Stimulated activated CD8-positive, alpha-beta memory T cell treated with anti-CD3 and anti-CD28 coated beads, Interleukin-15, amount 100 ng/mL, for 48 hours (primary cell): ENCODE data around the gene INTS3.
"Not testable (repeated sequence)": the region's sequence is repeated elsewhere in the genome, so short reads cannot be mapped to it uniquely, and the experiment has no call there.

Experiments
- DNase-seq, 2 donors: peaks; one replicate each; pipeline ENCODE4 v3.0.0-alpha.2; 2020; ENCODE audit warnings: low read depth in 2 of 2

Gene INTS3

DNA sequence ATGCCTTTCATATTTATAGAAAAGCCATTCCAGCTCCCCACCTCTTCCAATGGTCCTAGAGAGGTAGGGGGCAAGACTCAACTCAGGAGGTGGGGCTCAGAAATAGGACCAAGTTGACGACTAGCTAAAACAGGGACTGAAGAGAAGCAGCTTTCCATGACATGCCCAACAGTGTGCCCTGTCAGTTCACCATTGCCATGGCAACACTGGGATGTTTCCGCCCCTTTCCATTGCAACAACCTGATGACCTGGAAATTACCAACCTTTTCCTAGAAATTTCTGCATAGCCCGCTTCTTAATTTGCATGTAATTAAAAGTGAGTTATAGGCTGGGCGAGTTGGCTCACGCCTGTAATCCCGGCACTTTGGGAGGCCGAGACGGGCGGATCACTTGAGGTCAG is 22.4 kb upstream of the INTS3 start:
- no peak for DNase-seq

DNA sequence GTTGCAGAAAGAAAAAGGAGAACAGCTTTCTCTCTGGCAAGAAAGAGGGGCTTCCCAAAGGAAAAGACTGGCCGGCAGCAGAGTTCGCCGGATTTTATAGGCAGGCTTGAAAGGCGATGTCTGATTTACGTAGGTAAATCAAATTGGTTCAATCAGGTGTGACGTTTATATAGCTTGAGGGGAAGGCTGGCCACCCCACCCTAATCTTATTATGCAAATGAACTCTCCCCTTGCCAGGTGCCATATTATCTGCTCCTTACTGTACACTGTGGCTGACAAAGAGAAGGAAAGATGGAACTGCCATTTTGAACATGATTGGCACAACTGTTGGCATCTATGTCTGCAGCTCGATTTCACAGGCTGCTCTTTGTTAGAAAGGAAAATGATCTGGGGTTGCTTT is 16.8 kb upstream of the INTS3 start:
- DNase-seq, result no peak

DNA sequence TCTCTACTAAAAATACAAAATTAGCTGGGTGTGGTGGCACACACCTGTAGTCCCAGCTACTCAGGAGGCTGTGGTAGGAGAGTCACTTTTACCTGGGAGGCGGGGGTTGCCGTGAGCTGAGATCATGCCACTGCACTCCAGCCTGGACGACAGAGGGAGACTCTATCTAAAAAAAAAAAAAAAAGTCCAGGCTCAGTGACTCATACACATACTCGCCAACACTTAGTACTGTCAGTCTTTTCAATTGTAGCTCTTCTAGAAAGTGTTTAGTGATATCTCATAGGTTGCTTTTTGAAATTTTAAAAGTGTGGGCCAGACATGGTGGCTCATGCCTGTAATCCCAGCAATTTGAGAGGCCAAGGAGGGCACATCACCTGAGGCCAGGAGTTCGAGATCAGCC is 11.6 kb upstream of the INTS3 start:
- DNase-seq, result not testable (repeated sequence)

DNA sequence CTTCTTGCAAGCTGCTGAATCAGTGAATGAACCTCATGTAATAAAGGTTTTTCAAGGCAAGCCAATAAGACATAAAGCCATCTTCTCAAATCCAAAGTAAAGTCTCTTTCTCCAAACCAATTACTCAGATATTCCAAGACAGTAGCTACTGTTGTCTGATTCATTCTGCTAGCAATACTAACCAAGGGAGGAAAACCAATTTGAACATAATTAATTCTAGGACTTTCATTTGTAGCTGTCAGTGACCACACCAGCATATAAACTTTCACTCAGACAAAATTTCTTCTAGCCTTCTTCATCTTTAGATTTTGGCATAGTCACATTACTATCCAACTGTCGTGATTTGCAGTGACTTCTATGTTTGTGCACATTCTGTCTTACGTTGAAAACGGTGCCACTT is 10.5 kb upstream of the INTS3 start:
- DNase-seq, result no peak

DNA sequence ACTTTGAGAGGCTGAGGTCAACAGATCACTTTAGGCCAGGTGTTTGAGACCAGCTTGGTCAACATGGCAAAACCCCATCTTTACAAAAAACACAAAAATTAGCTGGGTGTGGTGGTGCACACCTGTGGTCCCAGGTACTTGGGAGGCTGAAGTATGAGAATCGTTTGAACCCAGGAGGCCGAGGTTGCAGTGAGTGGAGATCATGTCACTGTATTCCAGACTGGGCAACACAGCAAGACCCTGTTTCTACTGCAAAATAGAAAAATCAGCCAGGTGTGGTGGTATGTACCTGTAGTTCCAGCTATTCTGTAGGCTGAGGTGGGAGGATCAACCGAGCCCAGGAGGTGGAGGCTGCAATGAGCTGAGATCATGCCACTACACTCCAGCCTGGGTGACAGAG is 4.2 kb upstream of the INTS3 start:
- no peak for DNase-seq

DNA sequence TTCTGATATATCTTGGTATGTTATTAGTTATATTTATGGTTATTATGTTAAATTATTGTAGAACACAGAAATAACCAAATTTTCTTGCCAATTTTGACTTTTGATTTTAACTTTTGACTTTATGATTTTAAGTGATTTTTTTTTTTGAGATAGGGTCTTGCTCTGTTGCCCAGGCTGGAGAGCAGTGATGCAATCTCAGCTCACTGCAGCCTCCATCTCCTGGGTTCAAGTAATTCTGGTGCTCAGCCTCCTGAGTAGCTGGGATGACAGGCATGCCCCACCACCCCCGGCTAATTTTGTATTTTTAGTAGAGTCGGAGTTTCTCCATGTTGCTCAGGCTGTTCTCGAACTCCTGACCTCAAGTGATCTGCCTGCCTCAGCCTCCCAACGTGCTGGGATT is 3.2 kb upstream of the INTS3 start:
- not testable (repeated sequence) for DNase-seq

DNA sequence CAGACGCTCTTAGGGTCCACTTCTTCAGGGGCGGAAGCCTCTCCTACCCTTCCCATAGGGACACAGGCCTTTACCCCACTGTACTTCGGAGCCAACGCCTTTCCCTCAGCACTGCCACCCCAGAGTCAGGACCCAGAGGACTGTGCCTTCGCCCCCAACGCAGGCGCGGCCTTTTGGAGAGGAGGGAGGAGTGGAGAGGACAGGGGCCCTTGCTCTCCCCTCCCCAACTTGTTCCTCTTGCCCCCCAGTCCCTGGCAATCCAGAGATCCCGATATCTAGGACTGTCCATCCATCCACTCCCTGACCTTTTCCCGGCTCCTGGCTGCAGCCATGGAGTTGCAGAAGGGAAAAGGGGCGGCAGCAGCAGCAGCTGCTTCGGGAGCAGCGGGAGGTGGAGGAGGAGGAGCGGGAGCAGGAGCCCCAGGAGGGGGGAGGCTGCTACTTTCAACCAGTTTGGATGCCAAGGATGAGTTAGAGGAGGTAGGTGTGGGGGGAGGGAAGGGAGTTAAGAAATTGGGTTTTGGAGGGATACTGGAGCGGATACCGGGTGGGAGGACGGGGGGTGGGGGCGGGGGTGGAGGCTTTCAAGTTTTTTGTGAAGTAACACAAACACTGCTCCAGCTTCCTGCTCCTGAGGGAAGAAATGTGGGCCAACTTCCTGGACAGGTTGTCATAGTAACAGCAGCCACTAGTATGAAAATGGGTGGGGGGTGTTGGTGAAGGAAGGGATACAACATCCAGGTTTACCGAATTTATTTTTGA is 636 bp downstream of the INTS3 start:
- DNase-seq, result peak in 1 of 2 donors; percentile 8

DNA sequence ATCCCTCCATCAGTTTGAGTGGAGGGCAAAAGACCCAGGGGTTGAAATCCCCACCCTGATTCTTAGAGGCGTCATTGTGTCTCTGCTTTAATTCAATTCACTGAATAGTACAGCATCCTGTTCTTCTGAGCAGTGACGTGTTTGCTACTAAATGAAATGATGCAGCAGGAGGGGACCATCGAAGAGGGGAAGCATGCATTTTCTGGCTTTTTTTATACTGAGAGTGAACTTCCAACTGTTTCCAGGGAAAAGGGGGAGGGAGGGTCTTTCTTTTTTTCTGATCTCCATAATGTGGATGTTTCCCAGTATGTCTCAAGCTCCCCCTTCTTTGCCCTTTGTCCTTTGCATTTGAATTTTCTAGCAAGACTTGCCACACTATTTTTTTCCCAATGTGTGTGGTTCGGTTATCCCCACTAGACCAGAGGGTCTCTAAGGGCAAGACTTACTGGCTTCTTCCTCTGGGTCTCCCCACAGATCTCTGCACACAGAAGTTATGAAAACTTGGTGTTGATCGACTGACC is 2.7 kb downstream of the INTS3 start:
- DNase-seq, result no peak

DNA sequence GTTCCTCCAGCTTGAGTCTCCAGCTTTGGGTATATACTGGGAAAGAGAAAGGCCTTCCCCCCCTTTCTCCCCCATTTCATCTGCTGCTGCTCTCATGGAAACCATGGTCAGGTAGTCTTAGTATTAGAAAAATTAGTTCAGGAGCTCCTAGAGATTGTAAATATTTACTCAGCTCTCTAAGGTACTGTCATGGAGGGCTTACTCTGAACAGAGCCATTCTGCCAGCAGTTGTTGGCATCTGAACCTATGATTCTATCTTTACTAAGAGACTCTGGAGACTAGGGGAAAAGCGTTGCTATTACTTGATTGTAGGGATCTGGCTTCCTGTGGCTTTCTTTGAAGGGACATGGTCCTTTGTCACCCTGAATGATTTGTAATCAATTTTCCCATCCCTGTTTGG is 6.1 kb downstream of the INTS3 start:
- no peak for DNase-seq

DNA sequence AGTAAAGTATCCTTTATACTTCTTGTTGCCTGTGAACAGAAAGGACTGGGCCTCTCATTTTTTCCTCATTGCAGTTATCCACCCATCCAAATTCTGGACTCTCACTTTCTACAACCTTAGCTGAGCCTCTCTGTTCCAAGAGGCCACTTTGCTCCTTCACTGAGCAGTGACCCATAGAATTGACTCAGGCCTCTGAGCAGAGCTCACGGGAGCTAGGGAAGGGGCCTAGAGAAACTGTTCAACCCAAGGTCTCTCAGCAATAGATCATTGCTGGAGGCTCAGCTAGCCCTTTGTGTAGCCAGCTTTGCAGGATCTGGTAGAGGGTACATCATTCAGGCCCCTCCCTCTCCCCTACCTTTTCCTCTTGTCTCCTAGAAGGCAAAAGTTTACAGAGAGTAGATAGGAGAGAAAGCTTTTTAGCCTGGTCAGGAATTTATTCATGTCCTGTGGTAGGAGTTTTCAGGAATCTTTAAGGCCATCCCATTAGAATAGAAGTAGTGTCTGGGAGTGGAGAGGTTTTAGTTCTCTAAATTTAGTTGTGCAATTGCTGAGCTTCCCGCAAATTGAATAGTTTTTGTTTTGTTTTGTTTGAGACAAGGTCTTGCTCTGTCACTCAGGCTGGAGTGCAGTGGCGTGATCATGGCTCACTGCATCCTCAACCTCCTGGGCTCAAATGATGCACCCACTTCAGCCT is 6.7 kb downstream of the INTS3 start:
- no peak for DNase-seq

DNA sequence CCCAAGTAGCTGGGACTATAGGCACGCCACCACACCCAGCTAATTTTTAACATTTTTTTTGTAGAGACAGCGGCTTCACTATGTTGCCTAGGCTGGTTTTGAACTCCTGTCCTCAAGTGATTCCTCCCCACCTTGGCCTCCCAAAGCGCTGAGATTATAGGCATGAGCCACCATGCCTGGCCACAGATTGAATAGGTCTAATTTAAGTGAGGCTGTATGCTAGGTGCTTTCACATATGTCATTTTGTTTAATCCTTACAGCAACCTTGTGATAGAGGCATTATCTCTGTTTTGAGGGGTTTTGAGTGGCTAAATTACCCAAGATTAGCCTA is 7.2 kb downstream of the INTS3 start:
- DNase-seq, result no peak

DNA sequence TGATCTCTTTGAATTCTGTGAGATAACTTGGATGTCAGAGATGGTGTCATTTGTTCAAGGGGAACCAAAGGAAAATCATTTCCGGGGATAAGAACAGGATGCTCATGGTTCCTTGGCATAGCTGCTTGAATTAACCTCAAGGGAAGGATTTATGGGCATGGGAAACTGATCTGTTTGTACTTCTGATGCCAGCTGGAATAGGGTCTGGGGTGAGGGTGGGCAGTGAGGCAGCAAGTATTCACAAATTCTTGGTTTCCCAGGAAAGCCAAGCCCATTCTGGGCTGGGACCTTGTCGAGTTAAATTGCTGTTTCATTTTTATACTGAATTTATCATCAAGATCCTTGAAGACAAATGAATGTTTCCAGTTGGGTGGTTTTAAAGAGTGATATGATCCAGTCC is 14.1 kb downstream of the INTS3 start:
- no peak for DNase-seq

DNA sequence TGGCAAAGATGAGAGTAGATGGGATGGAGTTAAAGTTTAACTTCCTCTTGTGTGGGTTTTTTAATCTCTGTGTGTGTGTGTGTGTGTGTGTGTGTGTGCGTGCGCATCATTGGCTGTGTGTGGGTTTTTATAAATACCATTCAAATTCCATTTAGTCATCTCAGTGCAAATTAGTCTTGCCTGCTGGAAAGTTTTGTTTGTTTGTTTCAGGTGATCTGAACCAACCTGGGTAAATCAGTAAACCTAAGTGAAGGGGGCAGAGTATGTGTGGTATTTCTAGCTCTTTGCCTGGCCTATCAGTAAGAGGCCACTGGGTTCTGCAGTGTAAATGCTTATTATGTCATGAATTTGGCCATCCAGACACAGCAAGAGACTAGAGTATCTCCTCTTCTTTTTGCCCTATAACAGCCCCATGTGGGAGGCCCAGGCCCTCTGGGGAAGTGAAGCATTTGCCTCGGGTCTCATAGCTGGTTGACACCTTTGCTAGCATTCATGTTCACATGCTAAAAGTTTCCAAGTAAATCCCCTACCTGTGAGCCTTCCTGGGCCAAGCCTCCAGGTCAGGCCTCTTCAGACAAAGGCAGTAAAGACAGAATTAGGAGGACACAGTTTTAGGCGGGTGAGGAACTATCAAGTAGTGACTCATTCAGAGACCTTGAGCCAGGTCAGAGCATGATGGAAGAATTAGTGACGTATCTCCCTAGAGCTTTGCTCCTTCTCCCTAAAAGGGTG is 14.7 kb downstream of the INTS3 start:
- no peak for DNase-seq

DNA sequence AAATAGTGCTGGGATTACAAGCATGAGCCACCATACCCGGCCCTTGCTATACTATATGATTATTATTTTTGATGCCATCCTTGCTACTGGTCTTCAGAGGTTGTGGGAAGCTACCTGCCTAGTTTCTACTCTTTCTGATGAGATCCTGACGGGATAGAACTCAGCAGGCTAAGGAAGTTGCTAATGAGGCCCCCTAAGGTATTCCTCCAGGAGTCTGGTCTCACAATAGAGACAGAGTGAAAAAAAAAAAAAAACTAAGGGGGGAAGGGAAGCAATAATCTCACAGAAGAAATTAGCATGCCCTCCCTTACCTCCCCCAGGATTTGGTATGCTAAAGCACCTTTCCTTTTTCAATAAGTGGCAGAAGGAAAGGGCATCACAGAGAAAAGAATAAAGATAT is 17.6 kb downstream of the INTS3 start:
- DNase-seq, result no peak

DNA sequence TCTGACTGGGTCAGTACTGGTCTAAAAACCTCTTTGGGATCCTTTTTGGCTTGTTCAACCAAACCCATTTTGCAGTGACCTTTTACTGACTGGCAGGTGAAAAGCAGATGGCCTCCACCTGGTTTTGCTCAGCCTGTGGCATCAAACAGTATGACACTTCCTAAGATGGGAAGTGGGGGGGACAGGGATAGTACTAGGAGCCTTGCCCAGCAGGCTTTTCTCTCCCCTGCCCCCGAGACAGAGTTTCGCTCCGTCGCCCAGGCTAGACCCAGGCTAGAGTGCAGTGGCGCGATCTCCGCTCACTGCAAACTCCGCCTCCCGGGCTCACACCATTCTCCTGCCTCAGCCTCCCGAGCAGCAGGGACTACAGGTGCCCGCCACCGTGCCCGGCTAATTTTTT is 18.3 kb downstream of the INTS3 start:
- no peak for DNase-seq

DNA sequence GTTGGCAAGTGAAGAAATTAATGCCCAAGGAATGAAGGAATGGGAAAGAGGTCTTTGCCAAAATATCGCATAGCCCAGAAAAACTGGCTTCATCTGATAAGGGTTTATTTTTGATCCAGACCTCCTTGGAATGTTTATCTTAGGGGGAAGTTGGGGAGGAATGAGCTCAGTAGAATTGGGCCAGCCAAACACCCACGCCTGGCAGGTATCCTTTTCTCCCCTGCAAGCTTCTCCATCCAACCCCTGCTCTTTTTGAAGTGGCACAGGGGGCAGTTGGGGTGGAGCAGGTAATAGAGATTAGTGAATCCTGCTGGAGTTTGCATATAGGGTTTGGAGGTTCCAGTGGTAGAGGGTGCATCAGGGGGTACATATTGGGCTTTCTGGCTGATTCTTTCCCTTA is 21.1 kb downstream of the INTS3 start:
- no peak for DNase-seq

DNA sequence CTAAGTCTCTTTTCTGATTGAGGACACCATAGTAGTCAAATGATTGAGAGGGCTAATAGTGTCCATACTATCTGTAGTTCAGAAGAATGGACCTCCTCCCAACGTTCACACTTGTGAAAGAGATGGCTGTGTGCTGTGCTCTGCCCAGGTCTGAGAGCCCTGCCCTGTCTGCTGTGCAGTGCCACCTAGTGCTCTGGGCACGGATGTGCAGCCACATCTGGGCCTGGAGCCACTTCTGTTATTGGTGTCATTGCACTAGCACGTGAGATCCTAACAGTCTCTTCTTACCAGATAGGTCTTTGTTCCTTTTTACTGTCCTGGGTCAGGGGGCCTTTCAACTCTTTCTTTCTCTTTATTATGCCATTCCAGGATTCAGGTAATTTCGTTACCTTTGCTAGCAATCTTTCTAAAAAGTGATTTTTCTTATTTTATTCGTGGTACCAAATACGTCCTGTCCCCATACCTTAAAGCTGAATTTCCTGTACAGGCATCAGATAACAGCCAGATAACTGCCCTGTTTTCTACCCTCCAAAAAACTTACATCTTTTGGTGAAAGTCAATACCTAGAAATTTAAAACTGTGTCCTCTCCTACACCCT is 21.7 kb downstream of the INTS3 start:
- DNase-seq, result peak; percentile 62 to 63

DNA sequence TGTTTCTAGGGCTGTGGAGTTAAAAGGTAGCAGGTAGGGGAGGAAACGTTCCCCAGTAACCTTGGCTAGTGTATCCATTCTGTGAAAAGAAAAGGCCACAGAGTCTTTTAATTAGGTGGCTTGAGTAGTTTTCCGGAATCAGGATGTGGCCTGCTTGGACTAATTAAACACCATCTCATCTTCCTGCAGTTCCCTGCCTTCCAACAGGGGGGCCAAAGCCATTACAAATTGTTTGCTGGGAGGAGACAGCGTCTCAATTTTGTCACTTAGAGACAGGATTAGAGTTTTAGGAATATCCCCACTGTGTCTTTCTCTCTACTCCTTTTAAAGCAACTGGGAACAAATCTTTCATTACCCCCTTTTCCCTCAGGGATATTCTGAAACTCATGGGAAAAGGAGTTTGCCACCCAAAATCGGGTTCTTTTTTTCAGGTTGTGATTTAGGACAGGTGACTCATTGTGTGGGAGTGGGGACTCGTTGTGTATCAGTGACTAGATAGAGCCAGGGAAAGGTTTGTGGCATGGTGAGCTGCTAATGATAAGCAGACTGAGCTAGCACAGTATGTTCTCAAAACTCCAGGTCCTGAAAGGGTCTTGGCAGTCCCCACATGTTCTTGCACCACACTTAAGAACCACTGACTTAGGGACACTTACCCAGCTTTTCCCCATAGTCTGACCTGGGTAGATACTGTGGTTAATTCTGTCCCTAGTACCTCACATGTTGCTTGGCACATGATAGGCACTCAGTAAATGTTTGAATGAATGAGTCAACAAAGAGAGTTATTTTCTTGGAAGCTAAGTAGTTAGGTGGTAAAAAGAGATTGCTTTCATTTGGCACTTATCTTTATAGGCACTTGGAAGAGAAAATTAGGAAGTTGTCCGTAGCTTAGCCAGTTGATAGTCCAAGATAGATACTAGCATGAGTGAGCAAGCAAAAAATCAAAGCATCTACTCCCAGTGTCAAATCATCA is 22.5 kb downstream of the INTS3 start:
- DNase-seq, result no peak

DNA sequence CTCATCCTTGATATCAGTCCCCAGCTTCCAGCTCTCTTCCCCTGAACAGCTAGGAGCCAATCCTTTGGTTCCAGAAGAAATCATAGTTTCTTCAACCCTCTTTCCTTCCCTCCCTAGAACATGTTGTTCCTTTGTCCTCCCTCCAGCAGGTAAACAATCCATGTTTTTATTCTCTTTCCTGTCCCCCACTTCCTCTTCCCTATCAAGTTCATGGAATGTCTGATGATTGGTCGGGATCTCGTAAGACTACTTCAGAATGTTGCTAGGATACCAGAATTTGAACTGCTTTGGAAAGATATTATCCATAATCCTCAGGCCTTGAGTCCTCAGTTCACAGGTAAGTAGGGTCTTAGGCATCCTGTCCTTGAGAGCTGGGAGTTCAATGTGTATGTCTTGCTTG is 24.2 kb downstream of the INTS3 start:
- no peak for DNase-seq

DNA sequence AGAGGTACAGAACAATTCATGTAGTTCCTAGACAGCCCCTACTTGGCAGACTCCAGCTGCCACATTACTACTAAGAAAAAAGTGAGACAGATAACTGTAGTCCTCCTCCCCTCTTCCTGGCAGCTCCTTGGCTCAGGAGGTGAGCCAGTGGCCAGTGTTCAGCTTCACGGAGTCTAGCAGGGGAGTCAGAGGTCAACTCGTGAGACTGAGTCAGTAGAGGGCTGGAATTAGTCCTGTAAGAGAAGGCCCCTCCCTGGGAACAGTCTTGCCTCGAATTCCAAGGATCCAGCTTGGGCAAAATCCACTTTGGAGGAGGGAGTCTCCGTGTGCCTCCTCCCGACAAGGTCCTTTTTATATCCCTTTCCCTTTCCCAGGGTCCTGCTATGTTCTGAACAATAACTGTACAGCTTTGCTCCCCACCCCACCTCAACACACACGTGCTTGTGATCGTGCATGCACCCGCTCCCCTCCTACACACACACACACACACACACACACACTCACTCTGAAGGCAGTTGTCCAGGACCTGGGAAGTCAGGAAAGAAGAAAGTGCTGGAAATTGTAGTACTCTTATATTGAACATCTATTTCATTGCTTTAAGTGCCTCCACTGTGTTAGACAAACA is 24.8 kb downstream of the INTS3 start:
- DNase-seq, result no peak

DNA sequence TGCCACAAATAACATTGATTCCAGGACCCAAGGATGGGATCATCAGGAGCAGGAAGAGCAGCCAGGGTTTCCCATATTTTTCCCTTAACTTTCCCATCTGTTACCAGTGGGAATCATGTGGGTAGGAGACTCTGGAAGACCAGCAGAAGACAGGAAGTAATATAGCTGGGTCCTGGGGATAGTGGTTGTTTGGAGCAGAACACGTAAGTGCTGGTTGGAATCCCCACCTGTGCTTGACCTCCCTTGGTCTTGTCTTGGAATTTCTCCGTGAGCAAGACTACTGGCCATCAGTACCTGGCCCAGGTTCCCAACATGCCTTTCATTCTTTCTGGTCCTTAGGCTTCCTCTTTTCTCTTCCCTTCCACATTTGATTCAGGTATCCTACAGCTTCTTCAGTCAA is 26.4 kb downstream of the INTS3 start:
- no peak for DNase-seq
